ENCODE measurements around the gene SPECC1. TPM values are rescaled to one million over a fixed set of nuclear protein-coding genes. Genes with fewer than 3 reads are reported as not detected.

The SPECC1 gene
- total RNA-seq, 1 experiment from 2014 or later, result 128 TPM

- TF ChIP-seq EZH2 (IDR thresholded peaks at IDR 0.05; ENCODE audit: low read depth), result no peak
- TF ChIP-seq CTCF (conservative IDR thresholded peaks at IDR 0.05), result no peak
- no peak overlapping the region for H3K27ac ChIP-seq
- H3K9me2 ChIP-seq (ENCODE audit: insufficient read depth), result no peaks in the 10 kb centered on the region
- no peaks in the 10 kb centered on the region for H3K4me1 ChIP-seq (replicated peaks; ENCODE audit: insufficient read depth)
- no TSS peak for BruUV-seq (replicated peaks)
- intact Hi-C loops (cut with micrococcal nuclease; ENCODE audit: unreplicated experiment), result no loop called here
- H2AFZ ChIP-seq, result no peak overlapping the region
- no peaks in the 10 kb centered on the region for H3K9me3 ChIP-seq (ENCODE audit: insufficient read depth, low read depth)
- no peak overlapping the region for H3K4me3 ChIP-seq
- no peaks in the 10 kb centered on the region for H3K27me3 ChIP-seq (ENCODE audit: insufficient read depth, low read depth)
- H3K36me3 ChIP-seq (ENCODE audit: low read depth), result 0 out of 2 replicates have a peak, but pooled peaks cover 4% of the 10 kb centered on the region
- no peaks in the 10 kb centered on the region for H3K79me2 ChIP-seq (ENCODE audit: low read depth)
- DNase-seq, result no peak
- no peaks in the 10 kb centered on the region for H4K20me1 ChIP-seq (ENCODE audit: insufficient read depth)
- H3F3A ChIP-seq (ENCODE audit: insufficient read depth, low read depth), result no peaks in the 10 kb centered on the region
- POLR2A ChIA-PET (ENCODE audit: unreplicated experiment), result no interaction called here
- CTCF ChIA-PET, result no interaction called here
- H3K4me2 ChIP-seq, result no peak overlapping the region
Observed at GRCh38 chr17:20289984-20290383, 280.8 kb downstream of the SPECC1 start.

DNA sequence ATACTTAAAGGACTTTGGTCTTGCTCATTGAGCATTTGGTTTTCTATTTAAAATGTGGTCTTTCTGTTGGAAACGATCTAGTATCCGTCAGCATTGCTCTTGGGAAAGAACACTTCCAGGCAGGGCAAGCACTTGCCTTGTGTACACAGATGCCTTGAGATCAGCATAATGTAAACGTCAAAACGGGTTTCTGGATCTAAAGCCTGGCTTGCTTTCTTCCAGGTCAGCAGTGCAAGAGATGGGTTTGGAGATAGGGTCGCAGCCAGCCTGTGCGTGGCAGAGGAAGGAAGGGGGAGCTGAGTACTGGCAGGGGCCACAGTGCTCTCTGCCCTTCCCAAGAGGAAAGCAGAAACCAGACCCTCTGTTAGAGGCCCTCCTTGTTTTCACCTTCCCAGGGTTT lies 282.7 kb downstream of the SPECC1 start:
- Histone ChIP-seq H3F3A (ENCODE audit: insufficient read depth, low read depth) (no peaks in the 10 kb centered on the region), H3K4me1 (replicated peaks; ENCODE audit: insufficient read depth) (no peaks in the 10 kb centered on the region), H3K4me3 (no peak overlapping the region), H3K9me3 (ENCODE audit: insufficient read depth, low read depth) (no peaks in the 10 kb centered on the region), H3K4me2 (no peak overlapping the region), H2AFZ (no peak overlapping the region), H4K20me1 (ENCODE audit: insufficient read depth) (no peaks in the 10 kb centered on the region), H3K9me2 (ENCODE audit: insufficient read depth) (no peaks in the 10 kb centered on the region), H3K27ac (no peak overlapping the region), H3K36me3 (ENCODE audit: low read depth) (0 out of 2 replicates have a peak, but pooled peaks cover 4% of the 10 kb centered on the region), H3K79me2 (ENCODE audit: low read depth) (no peaks in the 10 kb centered on the region), H3K27me3 (ENCODE audit: insufficient read depth, low read depth) (no peaks in the 10 kb centered on the region)
- no peak for DNase-seq
- TF ChIP-seq EZH2 (IDR thresholded peaks at IDR 0.05; ENCODE audit: low read depth) (no peak), CTCF (conservative IDR thresholded peaks at IDR 0.05) (no peak)
- no TSS peak for BruUV-seq (replicated peaks)
- ChIA-PET POLR2A (ENCODE audit: unreplicated experiment) (no interaction called here), CTCF (no interaction called here)
- intact Hi-C loops (cut with micrococcal nuclease; ENCODE audit: unreplicated experiment), result no loop called here

DNA sequence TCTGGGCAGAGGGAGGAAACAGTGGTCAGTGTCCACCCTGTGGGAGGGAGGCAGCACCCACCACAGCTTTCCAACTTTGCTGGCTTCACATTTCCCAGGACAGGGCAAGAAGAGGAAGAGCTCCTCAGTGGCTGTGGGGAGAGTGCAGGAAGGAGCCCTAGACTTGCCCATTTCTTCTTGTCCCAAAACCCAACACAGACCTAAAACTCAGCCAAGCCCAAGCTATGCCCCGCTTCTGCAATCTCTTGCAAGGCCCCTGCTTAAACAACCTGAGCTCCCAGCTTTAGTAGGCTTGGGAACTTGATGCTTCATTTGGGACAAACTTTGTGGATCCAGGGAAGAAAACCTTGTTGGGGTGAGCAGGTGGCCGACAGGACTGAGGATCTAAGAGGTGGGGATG lies 284.3 kb downstream of the SPECC1 start:
- no peak overlapping the region for H2AFZ ChIP-seq
- H3K27me3 ChIP-seq (ENCODE audit: insufficient read depth, low read depth), result no peaks in the 10 kb centered on the region
- H3K9me2 ChIP-seq (ENCODE audit: insufficient read depth), result no peaks in the 10 kb centered on the region
- no peak overlapping the region for H3K27ac ChIP-seq
- no peak overlapping the region for H3K4me2 ChIP-seq
- no peak overlapping the region for H3K4me3 ChIP-seq
- no peak for DNase-seq
- no peak for TF ChIP-seq CTCF (conservative IDR thresholded peaks at IDR 0.05)
- TF ChIP-seq EZH2 (IDR thresholded peaks at IDR 0.05; ENCODE audit: low read depth), result no peak
- no peaks in the 10 kb centered on the region for H3K9me3 ChIP-seq (ENCODE audit: insufficient read depth, low read depth)
- H3F3A ChIP-seq (ENCODE audit: insufficient read depth, low read depth), result no peaks in the 10 kb centered on the region
- CTCF ChIA-PET, result no interaction called here
- intact Hi-C loops (cut with micrococcal nuclease; ENCODE audit: unreplicated experiment), result no loop called here
- no peaks in the 10 kb centered on the region for H3K36me3 ChIP-seq (ENCODE audit: low read depth)
- POLR2A ChIA-PET (ENCODE audit: unreplicated experiment), result no interaction called here
- H4K20me1 ChIP-seq (ENCODE audit: insufficient read depth), result no peaks in the 10 kb centered on the region
- H3K79me2 ChIP-seq (ENCODE audit: low read depth), result no peaks in the 10 kb centered on the region
- no TSS peak for BruUV-seq (replicated peaks)
- no peaks in the 10 kb centered on the region for H3K4me1 ChIP-seq (replicated peaks; ENCODE audit: insufficient read depth)

Data from PC-9 (cell line).